MM.1S (cell line): ENCODE measurements around the gene GPC3.

Experiments used
- DNase-seq: peaks from one replicate; pipeline ENCODE4 v3.0.0-alpha.2; 2015
- H2AFZ ChIP-seq: fragments of 300-600 bp; sonication (generic); 2 replicates; pipeline ENCODE4 v1.6.0; 2016; ENCODE audit warnings: antibody characterized with exemption, low read length
- H3F3A ChIP-seq: fragments of 300-600 bp; sonication (generic); 2 replicates; pipeline ENCODE4 v1.6.1; 2016; ENCODE audit warnings: mild to moderate bottlenecking, antibody characterized with exemption, low read length, moderate library complexity, mixed read lengths; ENCODE audit not compliant: insufficient read depth
- H3K27ac ChIP-seq: fragments of 300-600 bp; sonication (generic); 2 replicates; pipeline ENCODE4 v1.5.1; 2016; ENCODE audit warnings: mild to moderate bottlenecking, low read length
- H3K27me3 ChIP-seq: fragments of 300-600 bp; sonication (generic); replicated peaks from 2 replicates; pipeline ENCODE4 v1.6.0; 2016; ENCODE audit warnings: low read length; ENCODE audit not compliant: insufficient read depth
- H3K36me3 ChIP-seq: fragments of 300-600 bp; sonication (generic); replicated peaks from 2 replicates; pipeline ENCODE4 v1.6.1; 2016; ENCODE audit warnings: mild to moderate bottlenecking, low read length, mixed read lengths; ENCODE audit not compliant: insufficient read depth
- H3K4me1 ChIP-seq: fragments of 300-600 bp; sonication (generic); 2 replicates; pipeline ENCODE4 v1.6.1; 2016; ENCODE audit warnings: low read length, mixed read lengths
- H3K4me2 ChIP-seq: fragments of 300-600 bp; sonication (generic); 2 replicates; pipeline ENCODE4 v1.6.0; 2016; ENCODE audit warnings: low read depth, low read length
- H3K4me3 ChIP-seq: fragments of 300-600 bp; sonication (generic); 2 replicates; pipeline ENCODE4 v1.5.1; 2016; ENCODE audit warnings: low read length, mixed read lengths
- H3K79me2 ChIP-seq: fragments of 300-600 bp; sonication (generic); 2 replicates; pipeline ENCODE4 v1.6.1; 2016; ENCODE audit warnings: mixed run types, low read length, mixed read lengths
- H3K9ac ChIP-seq: fragments of 300-600 bp; sonication (generic); 2 replicates; pipeline ENCODE4 v1.6.1; 2016; ENCODE audit warnings: low read length, mixed read lengths
- H3K9me2 ChIP-seq: fragments of 300-600 bp; sonication (generic); replicated peaks from 2 replicates; pipeline ENCODE4 v1.6.1; 2016; ENCODE audit warnings: mild to moderate bottlenecking, low read length, mixed read lengths; ENCODE audit not compliant: insufficient read depth
- H3K9me3 ChIP-seq: fragments of 300-600 bp; sonication (generic); replicated peaks from 2 replicates; pipeline ENCODE4 v1.6.1; 2016; ENCODE audit warnings: mild to moderate bottlenecking, low read length, mixed read lengths; ENCODE audit not compliant: insufficient read depth
- H4K20me1 ChIP-seq: fragments of 300-600 bp; sonication (generic); 2 replicates; pipeline ENCODE4 v1.6.1; 2016; ENCODE audit warnings: mild to moderate bottlenecking, low read length, moderate library complexity, mixed read lengths; ENCODE audit not compliant: insufficient read depth
- EZH2 ChIP-seq: fragments of 300-600 bp; sonication (generic); optimal IDR thresholded peaks from 2 replicates; pipeline ENCODE3; 2017; ENCODE audit warnings: low read depth, mild to moderate bottlenecking, antibody characterized with exemption, low read length, mixed read lengths
- EZH2phosphoT487 ChIP-seq: fragments of 300-600 bp; sonication (generic); IDR thresholded peaks from 2 replicates; pipeline ENCODE4 v1.6.1; 2018; ENCODE audit warnings: antibody characterized with exemption, low read length
- TF ChIP-seq, protein P1 (sequence below): fragments of 300-600 bp; sonication (generic); IDR thresholded peaks from 2 replicates; pipeline ENCODE4 v1.5.1; 2016; ENCODE audit warnings: antibody characterized with exemption, low read length, mixed read lengths

GPC3 gene

DNA sequence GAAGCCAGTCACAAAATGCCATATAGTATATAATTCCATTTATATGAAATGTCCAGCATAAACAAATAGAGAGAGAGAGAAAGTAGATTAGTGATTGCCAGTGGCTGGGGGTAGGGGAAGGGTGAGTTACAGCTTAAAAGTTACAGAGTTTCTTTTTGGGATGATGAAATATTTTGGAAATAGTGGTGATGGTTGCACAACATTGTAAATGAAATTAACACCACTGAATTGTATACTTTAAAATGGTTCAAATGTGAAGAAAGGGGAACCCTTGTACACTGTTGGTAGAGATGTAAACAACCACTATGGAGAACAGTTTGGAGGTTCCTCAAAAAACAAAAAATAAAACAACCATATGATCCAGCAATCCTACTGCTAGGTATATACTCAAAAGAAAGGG, 439.0 kb downstream of the GPC3 start:
- no peak overlapping the region for H3K4me3 ChIP-seq
- H3K9ac ChIP-seq = no peak overlapping the region
- no peaks in the 10 kb centered on the region for H3K9me3 ChIP-seq
- H3K79me2 ChIP-seq = no peaks in the 10 kb centered on the region
- H4K20me1 ChIP-seq = no peaks in the 10 kb centered on the region
- no peaks in the 10 kb centered on the region for H3K9me2 ChIP-seq
- H3F3A ChIP-seq = peaks cover 14% of the 10 kb centered on the region
- no peak overlapping the region for H2AFZ ChIP-seq
- peaks cover 26% of the 10 kb centered on the region for H3K4me1 ChIP-seq
- H3K27me3 ChIP-seq = no peaks in the 10 kb centered on the region
- H3K36me3 ChIP-seq = no peaks in the 10 kb centered on the region
- no peak for DNase-seq
- no peak for TF ChIP-seq EZH2phosphoT487
- no peak for TF ChIP-seq EZH2
- TF ChIP-seq, protein P1, sequence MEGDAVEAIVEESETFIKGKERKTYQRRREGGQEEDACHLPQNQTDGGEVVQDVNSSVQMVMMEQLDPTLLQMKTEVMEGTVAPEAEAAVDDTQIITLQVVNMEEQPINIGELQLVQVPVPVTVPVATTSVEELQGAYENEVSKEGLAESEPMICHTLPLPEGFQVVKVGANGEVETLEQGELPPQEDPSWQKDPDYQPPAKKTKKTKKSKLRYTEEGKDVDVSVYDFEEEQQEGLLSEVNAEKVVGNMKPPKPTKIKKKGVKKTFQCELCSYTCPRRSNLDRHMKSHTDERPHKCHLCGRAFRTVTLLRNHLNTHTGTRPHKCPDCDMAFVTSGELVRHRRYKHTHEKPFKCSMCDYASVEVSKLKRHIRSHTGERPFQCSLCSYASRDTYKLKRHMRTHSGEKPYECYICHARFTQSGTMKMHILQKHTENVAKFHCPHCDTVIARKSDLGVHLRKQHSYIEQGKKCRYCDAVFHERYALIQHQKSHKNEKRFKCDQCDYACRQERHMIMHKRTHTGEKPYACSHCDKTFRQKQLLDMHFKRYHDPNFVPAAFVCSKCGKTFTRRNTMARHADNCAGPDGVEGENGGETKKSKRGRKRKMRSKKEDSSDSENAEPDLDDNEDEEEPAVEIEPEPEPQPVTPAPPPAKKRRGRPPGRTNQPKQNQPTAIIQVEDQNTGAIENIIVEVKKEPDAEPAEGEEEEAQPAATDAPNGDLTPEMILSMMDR = no peak
- H3K4me2 ChIP-seq = no peak overlapping the region
- no peak overlapping the region for H3K27ac ChIP-seq

DNA sequence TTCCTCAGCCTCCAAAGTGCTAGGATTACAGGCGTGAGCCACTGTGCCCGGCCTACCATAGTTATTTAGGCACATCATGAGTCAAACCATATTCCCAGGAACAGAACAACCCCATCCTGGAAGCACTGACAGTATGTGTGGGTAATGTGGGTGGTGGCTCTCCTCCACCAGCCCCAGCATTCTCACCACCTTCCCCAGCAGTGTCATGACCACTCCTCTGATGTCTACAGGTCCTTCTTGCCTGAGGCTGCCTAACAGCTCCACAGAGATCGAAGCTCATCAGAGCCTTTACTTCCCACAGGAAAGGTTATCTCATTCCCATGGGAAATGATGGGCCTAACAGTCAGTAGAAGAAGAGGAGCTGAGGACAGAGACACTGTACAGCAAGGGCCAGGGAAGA, 440.6 kb downstream of the GPC3 start:
- Histone ChIP-seq H3K27me3 (no peaks in the 10 kb centered on the region), H3K9ac (no peak overlapping the region), H3K36me3 (no peaks in the 10 kb centered on the region), H3K9me3 (no peaks in the 10 kb centered on the region), H3K4me3 (no peak overlapping the region), H3K79me2 (no peaks in the 10 kb centered on the region), H3K9me2 (no peaks in the 10 kb centered on the region), H3F3A (peaks cover 15% of the 10 kb centered on the region), H4K20me1 (no peaks in the 10 kb centered on the region), H2AFZ (no peak overlapping the region), H3K4me1 (peaks cover 36% of the 10 kb centered on the region), H3K27ac (no peak overlapping the region), H3K4me2 (no peak overlapping the region)
- no peak for TF ChIP-seq EZH2phosphoT487
- TF ChIP-seq, protein P1 = no peak
- no peak for TF ChIP-seq EZH2
- no peak for DNase-seq

DNA sequence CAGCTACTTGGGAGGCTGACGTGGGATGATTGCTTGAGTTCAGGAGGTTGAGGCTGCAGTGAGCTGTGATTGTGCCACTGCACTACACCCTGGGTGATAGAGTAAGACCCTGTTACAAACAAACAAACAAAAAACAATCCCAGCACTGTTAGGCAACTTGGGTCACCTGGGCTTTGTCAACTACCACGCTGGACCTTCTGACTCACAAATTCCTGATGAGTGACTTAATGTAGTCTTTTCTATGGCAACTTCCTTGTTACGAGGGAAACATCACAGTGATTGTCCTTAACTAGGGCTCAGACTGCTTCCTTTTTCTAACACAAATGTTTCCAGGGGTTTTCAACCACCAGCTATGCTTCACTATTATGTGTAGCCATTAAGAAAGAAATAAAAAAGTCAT, 441.3 kb downstream of the GPC3 start:
- Histone ChIP-seq H3K4me1 (peaks cover 42% of the 10 kb centered on the region), H3K27ac (no peak overlapping the region), H3K9me3 (no peaks in the 10 kb centered on the region), H3K4me3 (no peak overlapping the region), H3K9me2 (no peaks in the 10 kb centered on the region), H3K4me2 (no peak overlapping the region), H3K79me2 (no peaks in the 10 kb centered on the region), H4K20me1 (no peaks in the 10 kb centered on the region), H3K27me3 (no peaks in the 10 kb centered on the region), H3K36me3 (no peaks in the 10 kb centered on the region), H3K9ac (no peak overlapping the region), H2AFZ (no peak overlapping the region), H3F3A (peaks cover 15% of the 10 kb centered on the region)
- DNase-seq = no peak
- TF ChIP-seq EZH2phosphoT487 (no peak), EZH2 (no peak)
- TF ChIP-seq, protein P1 = no peak
